SK-N-SH treated with all-trans-retinoic acid at 6 μM for 48 hours (cell line): ENCODE results near the gene DTNBP1.

Source experiments
- ATAC-seq: fragments of 200-7000 bp; cut with Tn5 transposase; 3 replicates; pipeline ENCODE4 v1.9.1; 2020; ENCODE audit warnings: mild to moderate bottlenecking, moderate library complexity
- ARNTL ChIP-seq: fragments of 450-650 bp; formaldehyde crosslinking; IDR thresholded peaks from 2 replicates; pipeline ENCODE4 v1.5.0; 2020; ENCODE audit warnings: low read depth, mild to moderate bottlenecking, moderate library complexity, borderline replicate concordance
- BACH2 ChIP-seq: fragments of 250-450 bp; sonication (Bioruptor Pico); IDR thresholded peaks from 2 replicates; pipeline ENCODE4 v1.9.0; 2021; ENCODE audit warnings: mild to moderate bottlenecking, borderline replicate concordance
- CREB5 ChIP-seq: fragments of 250-450 bp; sonication (Bioruptor Pico); IDR thresholded peaks from 2 replicates; pipeline ENCODE4 v1.5.1; 2020; ENCODE audit warnings: low read depth, mild to moderate bottlenecking, moderate library complexity
- CSDC2 ChIP-seq: fragments of 250-450 bp; sonication (Bioruptor Pico); IDR thresholded peaks from 2 replicates; pipeline ENCODE4 v1.5.0; 2020; ENCODE audit warnings: mild to moderate bottlenecking, moderate library complexity
- CSRNP3 ChIP-seq: fragments of 250-450 bp; sonication (Bioruptor Pico); IDR thresholded peaks from 2 replicates; pipeline ENCODE4 v1.5.1; 2021; ENCODE audit warnings: mild to moderate bottlenecking, moderate library complexity
- ESRRG ChIP-seq: fragments of 250-450 bp; sonication (Bioruptor Pico); IDR thresholded peaks from 2 replicates; pipeline ENCODE4 v1.6.1; 2021; ENCODE audit warnings: mild to moderate bottlenecking
- ISL1 ChIP-seq: fragments of 250-450 bp; sonication (Bioruptor Pico); IDR thresholded peaks from 2 replicates; pipeline ENCODE4 v2.1.2; 2022; ENCODE audit warnings: mild to moderate bottlenecking, moderate library complexity
- OSR1 ChIP-seq: fragments of 250-450 bp; sonication (Bioruptor Pico); IDR thresholded peaks from 2 replicates; pipeline ENCODE4 v1.8.0; 2022; ENCODE audit warnings: moderate library complexity, mild to moderate bottlenecking, inconsistent platforms
- PATZ1 ChIP-seq: fragments of 250-450 bp; sonication (Bioruptor Pico); IDR thresholded peaks from 2 replicates; pipeline ENCODE4 v1.8.0; 2020; ENCODE audit warnings: mild to moderate bottlenecking, moderate library complexity, borderline replicate concordance
- POU6F1 ChIP-seq: fragments of 250-450 bp; sonication (Bioruptor Pico); IDR thresholded peaks from 2 replicates; pipeline ENCODE4 v1.8.0; 2021; ENCODE audit warnings: low read depth, mild to moderate bottlenecking, moderate library complexity, borderline replicate concordance
- PPARA ChIP-seq: fragments of 250-450 bp; sonication (Bioruptor Pico); IDR thresholded peaks from 2 replicates; pipeline ENCODE4 v1.5.0; 2020; ENCODE audit warnings: mild to moderate bottlenecking, borderline replicate concordance
- SNAI2 ChIP-seq: fragments of 250-450 bp; sonication (Bioruptor Pico); IDR thresholded peaks from 2 replicates; pipeline ENCODE4 v1.5.0; 2020; ENCODE audit warnings: mild to moderate bottlenecking, moderate library complexity
- TCF4 ChIP-seq: fragments of 250-450 bp; sonication (Bioruptor Pico); IDR thresholded peaks from 2 replicates; pipeline ENCODE4 v1.8.0; 2021; ENCODE audit warnings: mild to moderate bottlenecking, moderate library complexity, borderline replicate concordance
- TSHZ2 ChIP-seq: fragments of 250-450 bp; sonication (Bioruptor Pico); IDR thresholded peaks from 2 replicates; pipeline ENCODE4 v1.5.0; 2020; ENCODE audit warnings: mild to moderate bottlenecking, moderate library complexity
- ZC3H10 ChIP-seq: fragments of 250-450 bp; sonication (Bioruptor Pico); IDR thresholded peaks from 2 replicates; pipeline ENCODE4 v1.5.1; 2021; ENCODE audit warnings: mild to moderate bottlenecking, moderate library complexity
- ZFP3 ChIP-seq: fragments of 250-450 bp; sonication (Bioruptor Pico); IDR thresholded peaks from 2 replicates; pipeline ENCODE4 v1.5.0; 2020; ENCODE audit warnings: mild to moderate bottlenecking, moderate library complexity
- ZFP30 ChIP-seq: fragments of 450-650 bp; formaldehyde crosslinking; IDR thresholded peaks from 2 replicates; pipeline ENCODE4 v1.5.0; 2022; ENCODE audit warnings: mild to moderate bottlenecking, moderate library complexity
- ZNF565 ChIP-seq: fragments of 450-650 bp; formaldehyde crosslinking; conservative IDR thresholded peaks from 2 replicates; pipeline ENCODE4 v1.5.0; 2020; ENCODE audit warnings: low read depth, mild to moderate bottlenecking, moderate library complexity
- ZNF70 ChIP-seq: fragments of 450-650 bp; formaldehyde crosslinking; IDR thresholded peaks from 2 replicates; pipeline ENCODE4 v1.5.0; 2020; ENCODE audit warnings: mild to moderate bottlenecking, moderate library complexity

DTNBP1 gene

GRCh38 chr6:15485936-15486335, 176.9 kb downstream of the DTNBP1 start:
- ATAC-seq, result no peak

GRCh38 chr6:15484821-15485220, 178.0 kb downstream of the DTNBP1 start:
- TF ChIP-seq OSR1 (no peak), CSRNP3 (CRISPR knock-in tag) (no peak), BACH2 (CRISPR knock-in tag) (no peak), PATZ1 (CRISPR knock-in tag) (no peak), TCF4 (no peak), PPARA (CRISPR knock-in tag) (no peak), TSHZ2 (CRISPR knock-in tag) (no peak), ESRRG (CRISPR knock-in tag) (no peak), ZFP3 (CRISPR knock-in tag) (no peak), SNAI2 (CRISPR knock-in tag) (no peak), ISL1 (CRISPR knock-in tag) (no peak), ZNF70 (no peak), CREB5 (CRISPR knock-in tag) (no peak), ZNF565 (CRISPR knock-in tag) (no peak), ZC3H10 (CRISPR knock-in tag) (no peak), ARNTL (CRISPR knock-in tag) (no peak), ZFP30 (CRISPR knock-in tag) (no peak), CSDC2 (CRISPR knock-in tag) (no peak)
- no peak for ATAC-seq

More at GRCh38 chr6:15485936-15486335, 176.9 kb downstream of the DTNBP1 start:
- TF ChIP-seq SNAI2 (CRISPR knock-in tag), result no peak
- TF ChIP-seq ZFP3 (CRISPR knock-in tag), result no peak

DNA sequence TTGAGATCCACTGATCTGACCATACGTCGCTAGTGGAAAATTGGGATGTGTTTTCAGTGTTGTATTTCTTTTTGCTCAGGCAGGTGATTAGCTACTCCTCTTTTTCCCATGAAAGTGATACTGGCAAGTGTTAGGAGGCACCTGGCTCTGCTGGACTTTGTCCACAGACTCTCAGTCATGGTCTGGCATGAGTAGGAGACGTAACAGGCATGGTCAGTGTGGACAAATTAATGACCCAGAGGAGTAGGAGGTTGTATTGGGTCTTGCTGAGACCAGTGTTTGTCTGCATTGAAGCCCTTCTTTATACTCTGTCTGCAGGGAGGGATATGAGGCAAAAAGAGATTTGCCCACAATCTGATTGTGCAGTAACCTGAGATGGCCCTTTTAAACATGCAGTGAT, 178.7 kb downstream of the DTNBP1 start:
- no peak for ATAC-seq
- TF ChIP-seq OSR1 (no peak), POU6F1 (CRISPR knock-in tag) (no peak), PPARA (CRISPR knock-in tag) (no peak), ISL1 (CRISPR knock-in tag) (no peak), ZFP3 (CRISPR knock-in tag) (no peak)

- no peak for TF ChIP-seq TSHZ2 (CRISPR knock-in tag)
- no peak for ATAC-seq
Observed at GRCh38 chr6:15483060-15483459, 179.8 kb downstream of the DTNBP1 start.
